ENCODE measurements around the gene MSI2. TPM values are rescaled to one million over a fixed set of nuclear protein-coding genes. Genes with fewer than 3 reads are reported as not detected.

Gene MSI2
- total RNA-seq, 4 donors from 2014 or later, result 27.3 to 50.4 (median 36.8) TPM

DNA sequence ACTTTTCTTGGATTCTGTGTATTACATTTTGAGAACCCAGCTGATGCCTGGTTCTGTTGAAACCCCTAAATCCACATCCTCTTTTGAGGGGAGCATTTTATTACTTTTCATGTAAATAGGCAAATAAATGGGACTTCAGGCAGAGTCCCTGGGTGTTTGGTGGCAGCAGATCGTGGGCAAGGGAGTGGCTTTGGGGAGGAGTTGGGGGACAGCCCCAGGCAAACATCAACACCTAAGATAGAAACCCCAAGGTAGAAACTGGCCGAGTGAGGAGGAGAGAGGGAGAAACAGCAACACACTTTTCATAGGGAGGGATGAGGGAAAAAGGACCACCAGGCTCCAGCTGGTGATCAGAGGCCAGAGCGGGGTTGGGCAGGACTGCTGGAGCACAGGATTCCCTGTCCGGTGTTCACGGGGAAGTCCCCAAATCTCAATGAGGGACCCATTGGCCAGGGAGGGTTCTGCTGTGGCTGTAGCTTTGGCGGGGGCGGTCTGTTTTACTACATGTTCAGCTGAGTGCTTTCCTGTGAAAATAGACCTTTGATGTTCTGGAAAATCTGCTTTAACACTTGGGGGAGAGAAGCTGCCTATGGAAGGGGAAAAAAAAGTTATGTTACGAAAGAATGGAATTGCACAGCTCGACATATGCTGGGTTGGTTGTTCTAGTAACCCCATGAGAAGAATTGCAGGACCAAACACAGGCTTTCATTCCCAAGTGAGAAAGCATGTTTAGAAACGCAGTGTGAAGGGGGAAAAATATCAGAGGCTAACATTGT is 46.6 kb downstream of the MSI2 start:
- Histone ChIP-seq H3K27ac (no peak overlapping the region), H3K4me3 (no peak overlapping the region), H3K36me3 (peaks cover 0 to 16% of the 10 kb centered on the region in 2 donors), H3K27me3 (no peaks in the 10 kb centered on the region), H3K9me3 (peaks cover 0 to 3% (median 0%) of the 10 kb centered on the region in 3 donors), H3K4me1 (no peaks in the 10 kb centered on the region)
- no peak for ATAC-seq
- TF ChIP-seq POLR2AphosphoS5 (IDR thresholded peaks at IDR 0.05) (no peak), EP300 (IDR thresholded peaks at IDR 0.05) (no peak)
- TF ChIP-seq, protein P1, sequence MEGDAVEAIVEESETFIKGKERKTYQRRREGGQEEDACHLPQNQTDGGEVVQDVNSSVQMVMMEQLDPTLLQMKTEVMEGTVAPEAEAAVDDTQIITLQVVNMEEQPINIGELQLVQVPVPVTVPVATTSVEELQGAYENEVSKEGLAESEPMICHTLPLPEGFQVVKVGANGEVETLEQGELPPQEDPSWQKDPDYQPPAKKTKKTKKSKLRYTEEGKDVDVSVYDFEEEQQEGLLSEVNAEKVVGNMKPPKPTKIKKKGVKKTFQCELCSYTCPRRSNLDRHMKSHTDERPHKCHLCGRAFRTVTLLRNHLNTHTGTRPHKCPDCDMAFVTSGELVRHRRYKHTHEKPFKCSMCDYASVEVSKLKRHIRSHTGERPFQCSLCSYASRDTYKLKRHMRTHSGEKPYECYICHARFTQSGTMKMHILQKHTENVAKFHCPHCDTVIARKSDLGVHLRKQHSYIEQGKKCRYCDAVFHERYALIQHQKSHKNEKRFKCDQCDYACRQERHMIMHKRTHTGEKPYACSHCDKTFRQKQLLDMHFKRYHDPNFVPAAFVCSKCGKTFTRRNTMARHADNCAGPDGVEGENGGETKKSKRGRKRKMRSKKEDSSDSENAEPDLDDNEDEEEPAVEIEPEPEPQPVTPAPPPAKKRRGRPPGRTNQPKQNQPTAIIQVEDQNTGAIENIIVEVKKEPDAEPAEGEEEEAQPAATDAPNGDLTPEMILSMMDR (IDR thresholded peaks at IDR 0.05), result no peak
- WGBS, 2 donors (ENCODE audit: low coverage in 1 of 2), result 91 to 92% methylated on average over 6 to 7 of the region's 10 CpGs

DNA sequence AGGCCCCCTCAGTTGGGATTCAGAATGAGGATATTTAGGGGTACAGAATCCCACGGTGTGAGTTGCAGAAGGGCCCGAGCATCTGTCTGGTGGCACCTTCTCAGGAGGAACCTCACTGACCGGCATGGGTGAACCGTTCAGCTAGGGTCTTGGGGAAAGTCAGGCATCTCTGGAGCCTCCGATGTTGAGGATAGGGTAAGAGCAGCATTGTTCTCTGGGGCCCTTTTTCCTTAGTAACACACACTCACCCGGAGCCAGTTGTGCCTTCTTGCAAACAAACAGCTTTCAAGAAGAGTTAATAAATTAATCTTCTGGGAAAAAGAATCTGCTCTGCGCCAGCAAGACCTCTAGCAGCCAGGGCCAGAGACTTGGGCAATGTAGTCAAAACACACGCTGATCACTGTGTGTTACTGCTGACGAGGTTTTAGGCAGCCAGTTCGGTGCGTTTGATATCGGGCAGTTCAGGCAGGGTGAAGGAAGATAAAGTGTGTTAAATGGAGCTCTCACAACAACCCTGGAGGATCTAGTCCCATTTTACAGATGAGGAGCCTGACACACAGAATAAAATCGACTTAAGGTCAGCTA is 48.9 kb downstream of the MSI2 start:
- no peaks in the 10 kb centered on the region for H3K9me3 ChIP-seq
- WGBS, 2 donors (ENCODE audit: low coverage in 1 of 2), result 75 to 100% methylated on average over 5 to 7 of the region's 13 CpGs
- peak; percentile 46 for ATAC-seq

DNA sequence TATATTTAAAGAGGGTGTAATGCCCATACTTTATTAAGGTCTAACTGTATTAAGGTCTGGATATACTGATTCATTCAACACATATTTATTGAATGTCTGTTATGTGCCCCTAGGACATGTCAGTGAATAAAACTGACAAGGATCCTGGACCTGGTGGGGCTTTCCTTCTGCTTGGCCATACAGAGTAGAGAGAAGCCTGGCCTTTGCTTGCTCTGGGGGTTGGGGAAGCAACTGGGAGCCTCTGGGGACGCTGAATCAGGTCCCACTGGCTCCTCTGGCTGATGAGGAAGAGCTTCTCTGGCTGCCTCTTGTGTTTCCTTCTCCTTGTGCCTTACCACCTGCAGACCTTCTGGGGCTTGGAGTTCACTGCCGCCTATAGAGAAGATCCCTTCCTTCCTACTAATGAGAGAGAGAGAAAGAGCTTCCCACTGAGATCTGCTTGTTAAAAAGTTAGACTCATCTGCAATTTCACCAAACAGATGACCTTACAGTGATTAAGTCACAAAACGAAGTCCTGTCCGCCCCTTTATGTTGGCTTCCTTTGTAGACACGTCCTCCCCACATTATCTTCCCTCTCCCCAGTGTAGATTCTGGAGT is 49.7 kb downstream of the MSI2 start:
- no peak for ATAC-seq
- H3K27me3 ChIP-seq, result no peaks in the 10 kb centered on the region
- H3K4me3 ChIP-seq, result no peak overlapping the region
- H3K27ac ChIP-seq, result no peak overlapping the region
- 80 to 100% methylated on average over 4 to 5 of the region's 5 CpGs for WGBS, 2 donors (ENCODE audit: low coverage in 1 of 2)
- TF ChIP-seq, protein P1 (IDR thresholded peaks at IDR 0.05), result no peak
- no peak for TF ChIP-seq POLR2AphosphoS5 (IDR thresholded peaks at IDR 0.05)
- no peak for TF ChIP-seq EP300 (IDR thresholded peaks at IDR 0.05)
- no peak for TF ChIP-seq POLR2A (IDR thresholded peaks at IDR 0.05)
- peaks cover 0 to 14% of the 10 kb centered on the region in 2 donors for H3K36me3 ChIP-seq
- H3K9me3 ChIP-seq, result no peaks in the 10 kb centered on the region
- no peaks in the 10 kb centered on the region for H3K4me1 ChIP-seq

More for the DNA sequence above, 48.9 kb downstream of the MSI2 start:
- H3K27ac ChIP-seq, result no peak overlapping the region
- no peaks in the 10 kb centered on the region for H3K27me3 ChIP-seq
- H3K36me3 ChIP-seq, result peaks cover 0 to 17% of the 10 kb centered on the region in 2 donors
- H3K4me3 ChIP-seq, result no peak overlapping the region
- no peaks in the 10 kb centered on the region for H3K4me1 ChIP-seq
- no peak for TF ChIP-seq EP300 (IDR thresholded peaks at IDR 0.05)
- no peak for TF ChIP-seq POLR2AphosphoS5 (IDR thresholded peaks at IDR 0.05)
- TF ChIP-seq POLR2A (IDR thresholded peaks at IDR 0.05), result no peak
- TF ChIP-seq, protein P1 (IDR thresholded peaks at IDR 0.05), result no peak

DNA sequence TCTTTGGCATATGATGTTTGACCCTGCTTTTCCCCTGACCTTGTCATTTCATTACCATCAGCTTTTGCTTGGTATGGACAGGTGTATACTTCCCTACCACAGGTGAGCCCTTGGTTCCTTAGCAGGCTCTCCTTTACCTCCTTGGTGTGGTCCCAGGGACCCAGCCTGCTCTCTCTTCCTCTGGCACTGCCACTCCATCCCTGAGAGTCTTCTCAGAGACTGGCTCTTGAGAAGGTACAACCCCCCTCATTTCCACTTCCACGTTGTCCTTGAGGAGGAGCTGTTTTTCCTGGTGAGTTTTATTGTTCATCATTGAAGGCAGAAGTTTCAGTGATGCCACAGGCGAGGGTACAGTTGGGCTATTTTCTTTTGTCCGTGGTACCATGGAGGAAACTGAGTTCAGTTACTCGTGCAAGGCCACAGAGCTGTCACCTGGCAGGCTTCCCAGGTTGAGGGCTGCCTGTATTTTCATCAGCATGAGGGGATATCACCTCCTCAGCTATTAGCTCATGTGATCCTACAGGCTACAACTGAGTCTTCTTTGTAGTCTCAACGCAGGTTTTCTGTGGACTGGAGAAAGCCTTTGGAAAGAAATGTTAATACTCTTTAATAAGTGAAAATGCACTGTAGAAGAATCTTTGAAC is 52.3 kb downstream of the MSI2 start:
- TF ChIP-seq, protein P1 (IDR thresholded peaks at IDR 0.05), result no peak
- no peak for TF ChIP-seq POLR2A (IDR thresholded peaks at IDR 0.05)
- TF ChIP-seq EP300 (IDR thresholded peaks at IDR 0.05), result no peak
- TF ChIP-seq POLR2AphosphoS5 (IDR thresholded peaks at IDR 0.05), result no peak
- ATAC-seq, result no peak
- no peak overlapping the region for H3K4me3 ChIP-seq
- no peaks in the 10 kb centered on the region for H3K9me3 ChIP-seq
- no peaks in the 10 kb centered on the region for H3K4me1 ChIP-seq
- WGBS, 2 donors (ENCODE audit: low coverage in 1 of 2), result 63 to 77% methylated on average over 2 to 3 of the region's 5 CpGs
- peaks cover 0 to 16% of the 10 kb centered on the region in 2 donors for H3K36me3 ChIP-seq
- no peaks in the 10 kb centered on the region for H3K27me3 ChIP-seq
- no peak overlapping the region for H3K27ac ChIP-seq

All from gastroesophageal sphincter (tissue), 4 donors.